ENCODE measurements around the gene DEFB129.
A peak's percentile ranks its signal among the peaks of the same experiment; 100 is the strongest.
"Not testable (repeated sequence)": the region's sequence is repeated elsewhere in the genome, so short reads cannot be mapped to it uniquely, and the experiment has no call there.

The DEFB129 gene, protein sequence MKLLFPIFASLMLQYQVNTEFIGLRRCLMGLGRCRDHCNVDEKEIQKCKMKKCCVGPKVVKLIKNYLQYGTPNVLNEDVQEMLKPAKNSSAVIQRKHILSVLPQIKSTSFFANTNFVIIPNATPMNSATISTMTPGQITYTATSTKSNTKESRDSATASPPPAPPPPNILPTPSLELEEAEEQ

DNA sequence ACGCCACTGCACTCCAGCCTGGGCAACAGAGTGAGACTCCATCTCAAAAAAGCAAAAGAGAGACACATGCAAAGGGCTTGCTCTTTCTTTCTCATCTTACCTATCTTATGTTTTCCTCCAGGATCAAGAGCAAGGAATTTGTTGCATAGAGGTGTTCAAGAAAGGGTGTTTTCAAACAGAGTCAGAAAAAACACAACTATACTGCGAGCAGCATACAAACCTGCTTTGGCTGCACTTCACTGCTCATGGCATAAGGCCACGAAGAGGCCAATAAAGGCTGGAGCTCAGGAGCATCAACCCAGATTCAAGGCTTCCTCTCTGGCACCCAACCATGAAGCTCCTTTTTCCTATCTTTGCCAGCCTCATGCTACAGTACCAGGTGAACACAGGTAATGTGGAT lies at the start of gene DEFB129:
Gene DEFB129, plus strand, starts transcription at position 301 of the 400 bp plus-strand sequence. Its CDS starts 31 bp downstream, at position 332.
- DNase-seq (ENCODE audit: low read depth) = no peak

DNA sequence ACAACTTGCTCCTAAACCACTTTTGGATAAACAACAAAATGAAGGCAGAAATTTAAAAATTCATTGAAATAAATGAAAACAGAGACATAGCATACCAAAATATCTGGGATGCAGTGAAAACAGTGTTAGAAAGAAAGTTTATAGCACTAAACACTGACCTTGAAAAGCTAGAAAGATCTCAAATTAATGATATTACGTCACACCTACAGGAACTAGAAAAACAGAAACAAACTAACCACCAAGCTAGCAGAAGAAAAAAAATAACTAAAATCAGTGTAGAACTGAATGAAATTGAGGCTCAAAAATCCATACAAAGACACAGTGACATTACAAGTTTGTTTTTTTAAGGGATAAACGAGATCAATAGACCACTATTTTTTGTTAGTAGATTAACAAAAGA lies 42.8 kb upstream of the DEFB129 start:
- DNase-seq (ENCODE audit: low read depth) = no peak

DNA sequence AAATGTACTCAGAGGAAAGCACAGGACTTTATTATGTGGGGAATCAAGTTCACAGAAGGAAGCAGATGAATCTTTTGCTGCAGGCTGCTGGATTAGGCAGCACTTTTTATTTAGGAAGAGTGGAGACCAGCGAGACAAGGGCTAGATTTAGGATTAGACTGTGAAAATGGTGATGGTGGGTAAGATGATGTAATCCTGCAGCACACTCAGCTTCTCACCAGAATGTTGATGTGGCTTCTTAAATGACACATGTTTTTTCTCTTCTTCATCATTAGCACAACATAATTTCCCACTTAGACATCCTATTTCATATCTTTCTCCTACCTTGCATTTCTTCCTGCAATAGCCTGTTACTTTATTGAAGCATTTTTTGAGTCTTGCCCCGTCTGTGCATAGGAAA lies 39.3 kb upstream of the DEFB129 start:
- DNase-seq (ENCODE audit: low read depth) = no peak

DNA sequence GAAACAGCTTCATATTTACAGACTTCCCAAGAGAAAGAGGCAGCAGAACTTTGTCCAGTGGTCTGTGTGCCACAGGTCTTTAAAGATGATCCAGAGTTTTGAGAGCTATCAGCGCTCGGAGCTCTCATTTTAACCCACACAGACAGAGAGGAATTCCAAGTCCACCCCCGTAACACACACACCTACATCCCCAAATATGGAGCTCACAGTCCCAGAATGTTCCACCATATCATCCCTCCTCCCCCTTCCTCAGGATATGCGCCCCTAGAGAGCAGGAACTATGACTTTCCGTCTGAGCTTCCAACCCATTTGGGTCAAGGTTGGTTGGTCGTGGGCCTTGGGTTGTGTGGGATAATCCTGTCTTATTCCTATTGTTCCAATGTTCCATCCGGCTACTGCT lies 37.4 kb upstream of the DEFB129 start, which contains the start of gene DEFB128:
Gene DEFB128, minus strand, starts transcription at position 101 of the 400 bp plus-strand sequence. Its CDS starts 88 bp downstream, at position 13.
- DNase-seq (ENCODE audit: low read depth) = no peak

DNA sequence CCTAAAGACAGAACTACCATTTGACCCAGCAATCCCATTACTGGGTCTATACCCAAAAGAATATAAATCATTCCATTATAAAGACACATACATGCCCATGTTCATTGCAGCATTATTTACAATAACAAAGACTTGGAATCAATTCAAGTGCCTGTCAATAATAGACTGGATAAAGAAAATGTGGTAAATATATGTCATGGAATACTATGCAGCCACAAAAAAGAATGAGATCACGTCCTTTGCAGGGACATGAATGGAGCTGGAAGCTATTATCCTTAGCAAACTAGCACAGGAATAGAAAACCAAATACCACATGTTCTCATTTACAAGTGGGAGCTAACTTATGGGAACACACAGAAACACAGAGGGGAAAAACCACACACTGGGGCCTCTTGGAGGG lies 28.8 kb upstream of the DEFB129 start:
- DNase-seq (ENCODE audit: low read depth) = no peak

DNA sequence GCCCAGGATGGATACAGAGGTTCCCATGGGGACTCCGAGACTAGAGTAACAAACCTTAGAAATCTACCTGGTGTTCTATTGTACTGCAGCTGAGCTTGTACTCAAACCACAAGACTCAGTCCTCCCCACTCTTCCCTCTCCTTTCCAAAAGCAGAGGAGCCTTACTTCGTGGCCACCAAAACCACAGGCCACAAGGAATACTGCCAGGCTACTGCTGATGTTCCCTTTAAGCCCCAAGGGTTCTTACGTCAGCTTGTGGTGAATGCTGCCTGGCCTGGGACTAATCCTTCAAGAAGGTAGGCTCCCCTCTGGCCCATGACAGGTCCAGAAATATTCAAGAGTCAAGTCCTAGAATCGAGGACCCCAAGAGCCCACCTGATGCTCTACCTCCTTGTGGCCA lies 27.1 kb upstream of the DEFB129 start:
- no peak for DNase-seq (ENCODE audit: low read depth)

DNA sequence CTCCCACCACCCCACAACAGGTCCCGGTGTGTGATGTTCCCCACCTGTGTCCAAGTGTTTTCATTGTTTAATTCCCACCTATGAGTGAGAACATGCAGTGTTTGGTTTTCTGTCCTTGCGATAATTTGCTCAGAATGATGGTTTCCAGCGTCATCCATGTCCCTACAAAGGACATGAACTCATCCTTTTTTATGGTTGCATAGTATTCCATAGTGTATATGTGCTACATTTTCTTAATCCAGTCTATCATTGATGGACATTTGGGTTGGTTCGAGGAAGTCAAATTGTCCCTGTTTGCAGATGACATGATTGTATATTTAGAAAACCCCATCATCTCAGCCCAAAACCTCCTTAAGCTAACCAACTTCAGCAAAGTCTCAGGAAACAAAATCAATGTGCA lies 23.4 kb upstream of the DEFB129 start:
- DNase-seq (ENCODE audit: low read depth) = not testable (repeated sequence)

DNA sequence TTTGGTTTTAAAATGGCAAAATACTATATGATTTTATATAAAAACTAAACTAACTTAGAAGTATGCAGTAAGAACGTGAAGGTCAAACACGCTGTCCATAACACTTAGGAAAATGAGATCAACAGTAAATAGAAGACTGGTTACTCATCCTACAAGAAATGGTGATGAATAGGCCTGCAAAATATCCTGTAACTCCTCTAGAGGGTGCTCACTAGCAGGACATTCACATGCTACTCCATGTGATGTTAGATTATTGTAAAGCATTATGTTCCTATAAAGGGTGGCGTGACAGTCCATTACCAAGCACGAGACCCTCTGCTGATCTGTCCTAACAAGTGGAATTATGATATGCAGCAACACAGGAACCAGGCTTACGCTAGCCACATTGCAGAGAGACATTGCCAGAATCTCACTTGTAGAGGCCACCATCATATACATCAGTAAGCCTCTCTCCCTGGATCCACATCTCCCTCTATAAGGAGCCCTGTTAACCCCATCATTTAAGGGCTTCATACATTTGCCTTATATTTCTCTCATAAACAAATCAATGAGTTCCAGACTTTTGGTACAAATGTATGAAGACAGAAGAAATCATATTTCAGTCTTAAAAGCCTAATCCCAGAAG lies 18.0 kb upstream of the DEFB129 start:
- peak; percentile 29 for DNase-seq (ENCODE audit: low read depth)

DNA sequence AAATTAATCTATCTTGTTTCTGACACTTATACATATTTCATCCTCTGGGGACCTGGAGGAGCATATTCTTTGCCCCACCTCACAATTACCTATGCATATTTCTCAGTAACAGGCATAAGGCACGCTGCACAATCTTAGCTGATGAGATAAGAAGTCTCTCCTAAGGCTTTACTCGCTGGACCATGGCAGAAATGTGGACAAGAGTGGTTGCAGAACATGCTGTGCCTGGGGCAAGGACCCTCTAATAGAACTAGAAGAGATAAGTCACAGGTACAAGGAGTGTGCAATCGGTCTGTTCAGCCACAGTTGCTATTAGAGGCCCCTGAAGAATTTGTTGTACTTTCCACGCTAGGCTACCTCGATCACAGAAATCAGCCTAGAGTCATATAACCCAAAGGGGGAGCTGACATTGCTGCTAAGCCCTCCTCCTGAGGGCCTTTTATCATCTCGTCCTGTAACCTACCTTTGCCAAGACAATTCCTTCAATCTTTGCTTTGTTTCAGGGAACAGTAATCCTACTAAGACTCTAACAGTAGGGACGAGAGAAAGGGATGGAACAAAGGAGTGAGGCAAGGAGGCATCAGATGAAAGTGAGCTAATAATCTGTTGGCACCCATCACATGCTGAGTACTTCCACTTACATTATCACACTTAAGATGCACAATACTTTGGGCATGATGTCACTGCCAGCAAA lies 16.1 kb upstream of the DEFB129 start:
- no peak for DNase-seq (ENCODE audit: low read depth)

DNA sequence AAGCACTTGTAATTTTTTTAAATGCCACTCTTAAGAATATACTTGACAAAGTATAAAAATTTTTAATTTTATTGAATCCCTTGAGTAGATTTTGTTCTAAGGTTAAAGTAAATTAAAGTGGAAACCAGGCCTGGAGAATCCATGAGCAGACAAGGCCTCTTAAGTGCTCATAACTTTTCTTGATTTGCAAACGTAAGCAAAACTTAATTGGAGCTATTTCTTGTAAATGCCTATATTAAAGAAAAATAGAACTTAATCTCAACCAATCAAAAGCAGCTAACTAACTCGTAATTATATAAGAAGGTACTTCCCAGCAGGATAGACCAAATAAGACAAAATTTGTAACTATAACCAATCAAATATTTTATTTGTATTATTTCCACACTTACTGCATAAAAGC lies 12.7 kb upstream of the DEFB129 start:
- DNase-seq (ENCODE audit: low read depth) = no peak

DNA sequence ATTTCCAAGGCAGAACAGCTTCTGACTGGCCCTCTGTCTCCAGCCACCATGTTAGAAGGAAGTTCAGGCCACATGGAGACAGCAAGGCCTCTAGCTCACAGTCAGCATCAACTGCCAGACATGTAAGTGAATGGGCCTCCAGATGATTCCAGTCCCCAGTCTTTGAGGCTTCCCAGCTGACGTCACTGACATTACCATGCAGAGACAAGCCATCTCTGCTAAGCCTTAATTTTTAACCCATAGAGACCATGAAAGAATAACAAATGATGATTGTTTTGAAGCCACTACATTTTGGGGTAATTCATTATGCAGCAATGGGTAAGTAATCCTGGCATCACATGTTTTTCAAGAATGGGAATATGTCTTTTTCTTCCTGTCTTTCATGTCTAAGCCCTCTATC lies 11.3 kb upstream of the DEFB129 start:
- no peak for DNase-seq (ENCODE audit: low read depth)

DNA sequence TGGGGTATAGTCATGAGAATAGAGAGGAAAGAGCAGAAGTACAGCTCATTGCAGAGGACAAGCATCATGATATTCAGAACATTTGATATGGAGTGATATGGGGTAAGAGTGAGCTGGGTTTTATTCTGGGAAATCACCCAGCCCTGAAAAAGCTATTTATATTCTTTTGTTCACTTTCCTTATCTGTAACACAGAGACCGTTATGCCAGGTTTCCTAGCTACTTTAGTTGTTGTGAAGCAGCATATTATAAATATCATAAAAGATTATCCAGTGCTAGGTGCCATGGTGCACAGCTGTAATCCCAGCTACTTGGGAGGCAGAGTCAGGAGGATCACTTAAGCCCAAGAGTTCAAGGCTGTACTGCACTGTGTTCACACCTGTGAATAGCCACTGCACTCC lies 9.8 kb upstream of the DEFB129 start:
- no peak for DNase-seq (ENCODE audit: low read depth)

DNA sequence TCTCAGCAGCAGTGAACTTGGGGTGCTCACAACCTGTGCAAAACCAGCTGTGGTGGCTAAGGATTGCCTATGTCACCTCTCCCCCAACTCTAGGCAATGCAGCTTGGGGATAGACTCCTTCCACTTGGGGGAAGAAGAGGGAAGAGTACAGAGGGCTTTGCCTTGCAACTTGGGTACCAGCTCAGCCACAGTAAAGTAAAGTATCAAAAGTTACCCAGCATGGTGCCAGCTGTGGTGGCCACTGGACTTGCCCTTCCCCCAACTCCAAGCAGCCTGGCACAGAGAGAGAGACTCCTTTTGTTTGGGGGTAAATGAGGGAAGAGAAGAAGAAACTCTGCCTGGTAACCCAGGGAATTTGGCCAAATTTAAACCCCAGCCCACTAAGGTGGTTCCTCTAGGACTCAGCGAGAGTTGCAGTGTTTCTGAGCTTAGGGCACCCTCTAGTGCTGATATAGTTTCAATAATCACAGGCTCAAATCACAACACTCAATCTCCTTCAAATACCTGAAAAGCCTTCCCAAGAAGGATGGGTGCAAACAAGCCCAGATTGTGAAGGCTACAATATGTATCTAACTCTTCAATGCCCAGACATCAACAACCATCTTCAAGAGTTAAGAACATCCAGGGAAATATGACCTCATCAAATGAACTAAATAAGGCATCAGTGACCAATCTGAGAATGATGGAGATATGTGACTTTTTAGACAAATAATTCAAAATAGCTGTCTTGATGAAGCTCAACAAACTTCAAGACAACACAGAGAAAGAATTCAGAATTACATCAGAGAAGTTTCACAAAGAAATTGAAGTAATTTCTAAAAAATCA lies 7.6 kb upstream of the DEFB129 start:
- DNase-seq (ENCODE audit: low read depth) = no peak

DNA sequence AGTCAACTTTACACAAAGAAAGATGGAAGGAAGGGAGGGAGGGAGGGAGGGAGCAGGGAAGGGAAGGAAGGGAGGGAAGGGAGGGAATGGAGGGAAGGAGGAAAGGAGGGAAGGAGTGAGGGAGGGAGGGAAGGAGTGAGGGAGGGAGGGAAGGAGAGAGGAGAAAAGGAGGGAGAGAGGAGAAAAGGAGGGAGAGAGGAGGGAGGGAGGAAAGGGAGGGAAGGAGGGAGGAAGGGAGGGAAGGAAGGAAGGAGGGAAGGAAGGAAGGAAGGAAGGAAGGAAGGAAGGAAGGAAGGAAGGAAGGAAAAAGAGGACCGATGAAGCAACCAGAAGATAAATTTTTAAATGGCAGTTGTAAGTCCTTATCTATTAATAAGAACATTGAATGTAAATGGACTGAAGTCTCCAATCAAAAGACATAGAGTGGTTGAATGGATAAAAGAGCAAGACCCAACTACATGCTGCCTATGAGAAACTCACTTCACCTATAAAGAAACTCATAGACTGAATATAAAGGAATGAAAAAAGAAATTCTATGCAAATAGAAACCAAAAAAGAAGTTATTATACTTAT lies 5.7 kb upstream of the DEFB129 start:
- DNase-seq (ENCODE audit: low read depth) = no peak

DNA sequence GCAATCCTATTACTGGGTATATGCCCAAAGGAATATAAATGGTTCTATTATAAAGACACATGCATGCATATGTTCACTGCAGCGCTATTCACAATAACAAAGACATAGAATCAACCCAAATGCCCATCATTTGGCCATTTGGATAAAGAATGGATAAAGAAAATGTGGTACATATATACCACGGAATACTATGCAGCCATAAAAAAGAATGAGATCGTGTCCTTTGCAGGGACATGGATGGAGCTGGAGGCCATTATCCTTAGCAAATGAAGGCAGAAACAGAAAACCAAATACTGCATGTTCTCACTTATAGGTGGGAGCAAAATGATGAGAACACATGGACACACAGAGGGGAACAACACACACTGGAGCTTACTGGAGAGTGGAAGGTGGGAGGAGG lies 1.2 kb upstream of the DEFB129 start:
- DNase-seq (ENCODE audit: low read depth) = not testable (repeated sequence)

DNA sequence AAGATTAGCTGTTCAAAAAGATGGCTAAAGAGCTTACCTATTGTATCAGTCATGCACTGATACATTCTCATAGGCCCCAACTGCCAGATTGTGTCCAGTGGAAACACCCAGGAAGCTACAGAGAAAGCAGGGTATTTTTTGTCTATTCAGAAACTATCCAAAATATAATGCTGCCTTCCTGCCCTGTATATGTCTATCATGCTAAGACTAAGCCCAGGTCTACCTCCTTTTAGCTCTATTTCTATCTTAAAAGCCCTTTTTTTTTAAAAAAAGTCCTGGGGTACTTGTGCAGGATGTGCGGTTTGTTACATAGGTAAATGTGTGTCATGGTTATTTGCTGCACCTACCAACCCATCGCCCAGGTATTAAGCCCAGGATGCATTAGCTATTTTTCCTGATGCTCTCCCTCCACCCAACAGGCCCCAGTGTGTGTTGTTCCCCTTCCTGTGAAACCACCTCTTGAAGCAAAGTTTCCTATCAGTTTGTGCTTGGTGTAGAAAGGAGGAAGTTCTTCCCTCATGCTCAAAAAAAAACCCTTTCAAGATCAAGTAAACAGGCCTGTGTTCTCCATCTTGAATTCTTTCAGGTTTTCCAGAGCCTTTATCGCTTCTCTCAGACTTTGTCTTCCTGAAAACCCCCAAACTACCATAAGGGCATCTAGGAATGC lies 514 bp downstream of the DEFB129 start:
- no peak for DNase-seq (ENCODE audit: low read depth)

DNA sequence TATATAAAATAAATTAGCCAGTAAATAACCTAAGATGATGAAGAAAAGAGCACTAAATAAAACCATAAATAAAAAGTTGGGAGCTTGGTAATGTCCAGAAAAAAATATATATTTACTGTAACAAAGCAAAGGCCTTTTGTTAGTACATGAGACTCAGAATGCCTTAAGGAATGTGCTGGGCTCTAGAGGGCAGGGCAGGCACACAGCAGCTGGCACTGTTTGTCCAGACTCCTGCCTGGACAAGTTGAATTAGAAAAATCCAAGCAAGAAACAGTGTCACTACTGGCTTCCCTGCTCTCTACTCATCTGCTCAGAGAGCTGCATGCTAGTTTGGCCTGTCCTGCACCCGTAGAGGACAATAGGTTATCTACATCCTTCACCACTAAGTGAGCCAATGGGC lies 8.8 kb downstream of the DEFB129 start:
- DNase-seq (ENCODE audit: low read depth) = no peak

DNA sequence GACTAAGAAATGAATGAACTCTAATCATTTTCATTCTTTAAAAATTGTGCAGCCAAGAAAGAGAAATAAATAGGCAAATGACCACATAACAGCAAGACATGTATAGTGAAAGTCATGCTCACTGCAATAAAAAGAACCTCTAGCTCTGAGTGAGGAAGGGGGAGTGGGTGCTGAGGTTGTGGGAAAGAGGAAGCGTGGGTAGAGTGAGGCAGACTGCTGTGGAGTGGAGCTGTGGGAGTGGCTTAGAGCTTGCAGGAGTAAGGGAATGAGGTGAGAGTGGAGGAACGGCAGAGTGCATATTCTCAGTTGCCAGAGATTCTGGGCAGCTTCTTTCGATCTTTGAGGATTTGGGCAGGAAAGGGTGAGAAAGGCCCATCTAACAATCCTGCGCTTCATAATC lies 10.4 kb downstream of the DEFB129 start:
- DNase-seq (ENCODE audit: low read depth) = no peak

DNA sequence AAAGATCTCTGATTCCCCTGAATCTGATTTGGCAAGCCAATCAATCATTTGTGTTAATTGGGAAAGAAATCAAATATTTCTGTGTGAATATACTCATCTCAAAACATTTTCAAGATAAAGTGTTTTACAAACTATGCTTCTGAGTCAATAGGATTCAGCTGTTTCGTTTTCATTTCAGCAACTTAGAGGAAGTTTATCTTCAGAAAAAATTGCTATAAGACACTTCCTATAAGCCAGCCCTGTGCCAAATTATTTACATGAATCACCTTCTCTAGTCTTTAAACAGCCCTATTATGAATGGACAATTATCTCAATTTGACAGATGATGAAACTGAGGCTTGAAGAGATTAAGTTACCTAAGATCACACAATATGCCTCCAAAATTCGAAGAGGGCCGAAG lies 10.9 kb downstream of the DEFB129 start:
- no peak for DNase-seq (ENCODE audit: low read depth)

DNA sequence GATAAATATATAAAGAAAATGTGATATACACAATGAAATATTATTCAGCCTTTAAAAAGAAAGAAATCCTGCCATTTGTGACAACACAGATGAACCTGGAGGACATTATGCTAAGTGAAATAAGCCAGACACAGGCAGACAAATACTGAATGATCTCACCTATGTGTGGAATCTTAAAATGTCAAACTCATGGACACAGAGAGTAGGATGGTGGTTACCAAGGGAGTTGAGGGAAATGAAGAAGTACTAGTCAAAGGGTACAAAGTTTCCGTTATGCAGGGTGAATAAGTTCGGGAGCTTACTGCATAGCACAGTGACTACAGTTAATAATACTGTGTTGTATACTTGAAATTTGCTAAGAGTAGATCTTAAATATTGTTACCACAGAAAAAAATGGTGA lies 15.8 kb downstream of the DEFB129 start:
- no peak for DNase-seq (ENCODE audit: low read depth)

DNA sequence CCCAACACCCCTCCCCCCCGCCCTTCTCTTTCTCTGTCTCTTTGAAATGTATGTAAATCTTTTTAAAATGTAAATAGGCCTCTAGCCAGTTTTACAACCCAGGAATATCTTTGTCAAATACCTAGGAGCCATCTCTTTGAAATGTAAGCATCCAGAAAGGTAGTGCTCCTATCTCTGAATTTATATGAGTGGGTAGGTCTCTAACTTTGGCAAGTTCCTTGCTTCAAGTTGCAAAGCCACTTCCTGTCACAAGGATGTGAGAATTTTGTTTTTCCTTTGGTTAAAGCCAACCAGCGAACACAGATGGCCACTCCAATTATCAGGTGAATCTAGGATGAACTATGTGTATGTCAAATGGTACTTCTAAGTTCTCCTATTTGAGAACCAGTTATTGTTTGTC lies 24.3 kb downstream of the DEFB129 start:
- DNase-seq (ENCODE audit: low read depth) = no peak

DNA sequence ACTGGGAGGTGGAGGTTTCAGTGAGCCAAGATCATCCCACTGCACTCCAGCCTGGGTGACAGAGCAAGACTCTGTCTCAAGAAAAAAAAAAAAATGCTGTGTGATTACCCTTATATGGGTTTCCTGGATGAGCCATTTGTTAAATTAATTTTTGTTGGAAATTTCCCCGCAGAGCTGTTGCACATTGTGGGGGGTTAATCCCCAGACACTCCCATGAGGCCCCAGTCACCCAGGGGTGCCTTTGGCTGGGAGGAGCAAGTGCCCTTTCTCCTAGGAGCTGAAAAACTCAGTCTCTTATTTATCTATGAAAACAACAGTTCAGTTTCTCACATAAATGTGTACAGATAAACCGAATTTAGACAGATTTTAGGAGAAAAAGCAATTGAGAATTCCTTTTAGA lies 25.7 kb downstream of the DEFB129 start:
- DNase-seq (ENCODE audit: low read depth) = no peak

All from HS-27A (cell line).